Measurements from ENCODE around the gene ZFP1.

ZFP1 gene

DNA sequence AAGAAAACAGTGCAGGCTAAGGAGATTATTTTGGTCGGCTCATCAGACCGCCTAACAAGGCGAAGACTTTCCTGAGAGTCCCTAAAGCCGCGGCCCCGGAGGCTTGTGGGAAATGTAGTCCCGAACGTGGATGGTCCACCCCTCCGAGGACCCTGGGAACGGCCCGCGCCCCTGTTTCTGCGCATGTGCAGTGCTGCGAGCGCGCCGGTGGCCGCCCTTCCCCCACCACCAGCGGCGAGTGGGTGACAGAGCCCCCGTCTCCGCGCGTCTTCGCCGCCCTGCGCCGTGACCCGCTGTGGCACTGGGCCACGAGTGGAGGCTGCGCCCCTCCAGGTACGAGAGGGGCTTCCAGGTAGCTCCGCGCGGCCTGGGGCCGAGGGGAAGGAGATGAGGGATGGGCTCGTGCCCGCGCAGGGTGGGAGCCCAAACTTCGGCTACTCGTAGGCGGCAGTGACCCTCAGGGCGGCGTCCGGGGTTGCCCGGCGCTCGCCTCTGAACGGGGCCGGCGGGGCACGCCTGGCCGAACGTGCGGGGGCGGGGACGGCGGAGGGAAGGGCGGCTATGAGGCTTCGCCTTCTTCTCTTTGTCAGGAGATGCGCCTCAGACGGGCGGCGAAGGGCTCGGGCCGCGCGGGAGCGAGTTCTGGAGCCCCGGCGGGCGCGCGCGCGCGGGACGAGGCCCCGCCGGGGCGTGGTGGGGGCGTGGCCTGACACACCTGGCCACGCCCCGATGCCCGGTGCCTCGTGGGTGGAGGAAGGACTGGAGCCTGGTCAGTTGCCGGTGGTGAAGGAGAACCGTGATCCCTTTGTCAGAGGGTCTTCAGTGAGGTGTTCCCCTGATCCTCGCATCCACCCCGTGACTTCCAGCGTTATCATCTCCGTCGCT, at the start of gene ZFP1:
ZFP1 (plus strand) TSS at position 214 of the 885 bp plus-strand sequence. CDS start 4,428 bp downstream, outside the sequence.
- DNase-seq: peak; percentile 93

DNA sequence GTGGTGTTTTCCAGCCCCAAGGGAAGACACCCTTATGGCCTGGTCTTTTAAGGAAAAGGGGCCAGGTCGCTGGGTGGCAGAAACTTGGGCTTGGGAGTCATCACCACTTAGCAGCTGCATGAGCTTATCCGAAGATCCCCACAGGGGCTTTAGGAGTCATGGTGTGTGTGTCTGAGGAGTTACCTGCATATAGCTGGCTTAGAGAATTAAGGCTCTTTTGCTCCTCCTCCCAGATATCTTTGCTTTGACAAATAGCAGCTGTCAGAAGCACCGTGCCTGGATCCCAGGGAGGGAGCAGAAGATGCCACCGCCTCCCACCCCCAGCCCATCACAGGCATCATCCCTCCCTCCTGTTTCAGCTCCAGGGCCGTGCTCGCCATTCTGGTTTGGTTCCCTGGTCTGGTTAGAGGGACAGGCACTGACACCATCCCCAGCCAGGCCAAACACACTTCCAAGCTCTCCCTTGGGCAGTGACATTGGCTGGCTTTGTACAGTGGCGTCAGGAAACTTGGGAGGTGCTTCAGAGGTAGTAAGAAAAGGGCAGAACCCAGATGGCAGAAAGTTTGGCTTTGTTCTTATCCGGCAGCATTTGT, 49.2 kb upstream of the ZFP1 start:
- no peak for DNase-seq

DNA sequence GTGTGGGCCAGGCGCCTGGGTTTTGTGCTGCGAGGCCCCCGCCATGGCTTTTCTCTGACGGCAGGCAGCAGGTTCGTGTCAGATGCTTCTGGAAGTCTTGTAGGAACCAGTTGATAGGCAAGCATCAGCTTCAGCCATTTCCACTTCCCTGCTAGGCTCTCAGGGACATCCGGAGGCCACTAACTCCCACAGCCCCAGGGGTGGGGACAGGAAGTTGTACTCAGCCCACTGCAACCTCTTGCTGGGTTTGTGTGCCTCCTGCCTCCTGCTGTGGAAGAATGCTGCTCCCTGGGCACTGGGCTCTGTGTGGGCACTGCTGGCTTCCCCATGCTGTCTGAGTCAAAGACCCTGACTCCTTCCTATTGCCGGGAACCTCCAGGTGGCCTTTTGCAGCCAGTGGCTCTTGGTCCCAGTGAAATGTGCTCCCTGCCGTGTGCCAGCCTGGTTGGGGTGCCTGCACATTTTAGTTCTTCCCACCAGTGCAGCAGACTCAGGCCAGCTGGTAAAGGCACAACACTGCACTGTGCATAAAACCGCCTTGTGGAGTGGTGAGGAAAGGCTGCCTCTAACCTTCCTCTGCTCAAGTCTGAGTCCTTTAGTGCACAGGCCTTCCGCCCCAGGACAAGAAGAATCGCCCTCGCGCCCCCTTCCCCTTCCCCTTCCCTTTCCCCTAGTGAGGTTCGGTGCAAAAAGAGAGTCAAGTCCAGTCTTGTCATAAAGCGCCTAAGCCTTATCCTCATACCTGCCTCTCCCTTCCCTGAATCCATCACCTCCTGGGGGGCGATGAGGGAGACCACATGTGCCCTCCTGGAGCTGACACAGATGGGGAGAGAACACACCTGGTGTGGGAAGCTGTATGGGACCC, 48.4 kb upstream of the ZFP1 start:
- peak; percentile 35 for DNase-seq

DNA sequence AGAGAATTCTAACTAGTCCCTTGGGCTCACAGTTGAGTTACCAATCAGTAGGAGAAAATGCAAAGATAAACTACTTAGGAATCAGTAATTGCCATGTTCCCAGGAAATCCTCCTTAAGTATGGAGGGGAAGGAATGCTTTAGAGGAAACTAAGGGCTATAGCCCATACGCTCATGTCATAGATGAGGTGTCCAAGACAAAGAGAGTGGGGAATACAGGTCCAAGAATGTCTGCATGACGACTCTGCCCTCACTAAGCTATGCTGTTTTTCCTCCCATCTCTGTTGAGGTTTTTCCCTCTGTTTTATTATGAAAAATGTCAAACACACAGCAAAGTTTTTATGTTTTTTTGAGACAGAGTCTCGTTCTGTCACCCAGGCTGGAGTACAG, 47.7 kb upstream of the ZFP1 start:
- DNase-seq: no peak

DNA sequence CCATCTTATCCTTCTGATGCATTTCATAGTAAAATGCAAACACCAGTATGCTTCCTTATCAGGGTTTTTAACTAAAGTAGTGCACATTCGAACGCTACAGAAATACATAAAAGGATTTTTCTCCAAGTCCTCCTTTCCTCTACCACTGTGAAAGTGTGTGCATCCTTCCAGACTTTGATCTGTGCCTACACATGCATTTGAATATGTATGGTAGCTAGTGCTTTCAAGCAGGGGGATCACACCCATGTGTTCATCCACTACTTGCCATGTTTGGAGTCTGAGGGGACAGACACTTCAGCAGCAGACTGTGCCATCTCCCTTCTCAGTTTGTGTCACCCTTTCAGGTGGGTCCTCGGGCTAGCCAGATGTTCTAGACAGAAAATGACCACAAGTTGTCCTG, 46.7 kb upstream of the ZFP1 start:
- no peak for DNase-seq

DNA sequence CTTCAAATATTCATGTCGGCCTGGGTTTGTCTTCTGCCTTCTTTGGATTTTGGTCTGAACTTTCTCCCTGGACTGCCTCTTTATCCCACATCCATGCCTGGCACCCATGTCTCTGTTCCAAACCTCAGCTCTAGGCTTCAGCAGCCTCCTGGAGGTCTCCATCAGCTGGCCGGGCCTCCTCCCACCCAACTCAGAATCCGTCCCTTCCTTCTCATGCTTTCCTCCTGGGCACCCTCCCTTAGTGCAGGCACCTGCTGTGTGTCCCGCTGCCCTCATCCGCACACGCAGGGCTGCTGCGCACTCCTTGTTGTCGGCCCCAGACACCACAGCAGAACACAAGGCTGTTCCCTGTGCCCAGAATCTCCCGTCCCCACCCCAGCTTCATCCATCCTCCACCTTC, 45.7 kb upstream of the ZFP1 start:
- no peak for DNase-seq

DNA sequence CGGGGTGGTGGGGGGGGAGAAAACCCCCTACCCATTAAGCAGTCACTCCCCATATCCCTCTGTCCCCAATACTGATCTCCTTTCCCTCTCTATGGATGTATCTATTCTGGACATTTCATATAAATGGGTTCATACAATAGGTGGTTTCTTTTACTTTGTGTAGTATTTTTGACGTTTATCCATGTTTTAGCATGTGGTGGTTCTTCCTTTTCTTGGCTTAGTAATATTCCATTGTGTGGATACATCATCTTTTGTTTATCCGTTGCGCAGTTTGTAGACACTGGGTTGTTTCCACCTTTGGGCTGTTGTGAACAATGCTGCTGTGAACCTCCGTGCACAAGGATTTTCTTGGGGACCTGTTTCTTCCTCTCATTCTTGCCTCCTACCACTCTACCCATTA, 44.3 kb upstream of the ZFP1 start:
- DNase-seq: no peak

DNA sequence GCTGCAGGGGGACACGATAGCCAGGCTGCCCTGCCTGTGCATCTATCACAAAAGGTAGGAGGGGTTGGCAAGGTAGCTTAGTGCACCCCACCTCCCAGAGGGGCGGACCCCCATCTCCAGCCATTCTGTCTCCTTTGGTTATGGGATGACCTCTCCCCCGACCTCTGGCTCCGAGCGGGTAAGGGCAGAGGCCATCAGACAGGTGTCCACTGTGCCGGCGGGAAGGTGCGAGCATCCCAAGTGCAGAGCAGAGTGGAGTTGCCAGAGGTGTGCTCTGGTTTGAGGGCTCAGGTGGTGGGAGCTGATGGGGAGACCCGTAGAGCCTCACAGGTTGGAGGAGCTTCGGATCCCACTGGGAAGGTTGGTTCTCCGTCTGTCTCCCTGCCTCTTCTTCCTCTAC, 43.5 kb upstream of the ZFP1 start:
- no peak for DNase-seq

DNA sequence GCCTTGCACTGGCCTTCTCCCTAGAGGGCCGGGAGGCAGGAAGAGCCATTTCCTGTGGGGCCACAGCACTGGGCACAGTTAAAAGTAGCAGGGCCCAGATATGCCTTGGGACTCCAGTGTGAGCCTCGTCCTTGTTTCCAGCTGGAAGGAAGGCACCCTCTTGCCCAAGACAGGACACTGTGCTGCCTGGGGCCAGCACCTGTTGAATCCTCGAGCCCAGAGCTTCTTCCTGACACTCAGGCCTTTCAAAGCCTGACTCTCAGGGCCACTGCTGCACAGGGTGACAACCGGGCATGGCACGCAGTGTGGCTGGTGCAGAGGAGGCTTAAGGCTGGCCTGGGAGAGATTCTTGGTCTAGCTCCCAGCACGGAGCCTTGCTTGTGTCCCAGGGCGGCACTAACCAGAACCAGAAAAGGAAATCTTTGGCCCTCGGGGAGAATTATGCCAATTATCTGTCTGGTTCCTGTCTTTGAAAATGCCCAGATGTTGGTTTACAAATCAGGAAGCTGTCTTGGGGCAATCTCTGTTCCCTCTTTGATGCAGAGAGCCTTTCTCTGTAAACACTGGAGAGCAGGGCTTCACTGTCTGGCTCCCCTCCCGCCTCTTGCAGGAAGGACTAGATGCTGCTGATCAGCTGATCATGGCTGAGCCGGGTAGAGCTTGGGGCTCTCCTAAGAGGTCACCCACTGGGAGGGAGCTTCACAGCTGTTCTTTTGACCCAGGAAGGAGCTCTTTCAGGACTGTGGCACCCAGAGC, 42.8 kb upstream of the ZFP1 start:
- DNase-seq: peak; percentile 27

DNA sequence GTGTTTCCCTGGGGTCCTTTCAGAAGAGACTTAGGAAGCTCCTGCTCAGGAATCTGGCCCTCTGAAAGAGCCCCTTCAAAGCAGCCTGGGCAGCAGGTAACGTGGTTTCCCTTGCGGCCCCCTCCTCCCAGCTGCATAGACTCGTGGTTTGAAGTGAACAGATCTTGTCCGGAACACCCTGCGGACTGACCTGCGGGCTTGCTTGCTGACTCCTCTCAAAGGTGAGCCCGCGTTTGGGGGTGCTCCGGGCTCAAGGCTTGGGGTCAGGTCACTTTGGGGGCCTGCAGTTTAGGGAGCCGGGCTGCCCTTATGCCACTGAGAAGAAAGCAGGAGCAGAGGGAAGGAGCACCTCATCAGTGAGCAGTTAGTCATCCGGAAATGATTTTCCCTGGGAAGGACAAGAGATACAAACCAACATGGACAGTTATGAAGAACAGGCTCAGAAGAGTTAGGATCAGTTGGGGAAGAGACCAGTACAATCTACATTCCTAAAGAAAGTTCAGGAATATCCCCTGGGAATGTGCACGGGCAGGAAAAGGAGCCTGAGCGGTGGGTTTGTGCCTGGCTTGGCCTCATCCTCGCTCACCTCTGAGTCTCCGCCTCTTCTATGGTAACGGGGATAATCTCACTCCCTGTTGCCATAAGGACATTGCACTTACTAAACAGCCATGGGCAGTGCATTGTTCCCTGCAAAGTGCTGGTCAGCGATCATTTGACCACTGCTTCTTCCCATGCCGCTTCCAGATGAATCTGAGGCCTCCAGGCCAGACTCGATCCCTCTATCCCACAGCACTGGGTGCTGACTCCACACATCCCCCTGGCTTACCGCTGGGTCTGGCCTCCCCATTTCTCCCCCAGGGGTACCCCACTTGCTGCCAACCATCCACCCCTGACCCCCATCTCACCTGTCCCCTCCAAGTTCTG, 41.7 kb upstream of the ZFP1 start:
- DNase-seq: no peak

DNA sequence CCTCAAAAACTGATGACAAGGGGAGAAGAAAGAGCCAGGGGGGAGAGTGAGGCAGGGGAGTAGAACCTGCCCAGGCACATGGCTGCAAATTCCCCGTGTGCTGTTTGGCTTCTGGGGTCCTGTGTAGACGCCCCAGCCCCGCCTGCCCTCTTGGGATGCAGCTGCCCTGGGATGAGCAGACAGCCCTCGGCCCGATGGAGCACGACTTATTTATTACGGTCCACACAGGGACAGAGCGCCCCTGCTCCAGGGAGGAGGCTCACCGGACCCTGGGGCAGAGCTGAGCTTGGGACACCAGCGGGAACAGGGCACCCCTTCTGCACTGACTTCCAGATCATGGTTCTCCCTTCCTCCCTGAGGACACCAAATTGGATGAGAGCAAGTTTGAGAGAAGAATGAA, 40.8 kb upstream of the ZFP1 start:
- DNase-seq: no peak

DNA sequence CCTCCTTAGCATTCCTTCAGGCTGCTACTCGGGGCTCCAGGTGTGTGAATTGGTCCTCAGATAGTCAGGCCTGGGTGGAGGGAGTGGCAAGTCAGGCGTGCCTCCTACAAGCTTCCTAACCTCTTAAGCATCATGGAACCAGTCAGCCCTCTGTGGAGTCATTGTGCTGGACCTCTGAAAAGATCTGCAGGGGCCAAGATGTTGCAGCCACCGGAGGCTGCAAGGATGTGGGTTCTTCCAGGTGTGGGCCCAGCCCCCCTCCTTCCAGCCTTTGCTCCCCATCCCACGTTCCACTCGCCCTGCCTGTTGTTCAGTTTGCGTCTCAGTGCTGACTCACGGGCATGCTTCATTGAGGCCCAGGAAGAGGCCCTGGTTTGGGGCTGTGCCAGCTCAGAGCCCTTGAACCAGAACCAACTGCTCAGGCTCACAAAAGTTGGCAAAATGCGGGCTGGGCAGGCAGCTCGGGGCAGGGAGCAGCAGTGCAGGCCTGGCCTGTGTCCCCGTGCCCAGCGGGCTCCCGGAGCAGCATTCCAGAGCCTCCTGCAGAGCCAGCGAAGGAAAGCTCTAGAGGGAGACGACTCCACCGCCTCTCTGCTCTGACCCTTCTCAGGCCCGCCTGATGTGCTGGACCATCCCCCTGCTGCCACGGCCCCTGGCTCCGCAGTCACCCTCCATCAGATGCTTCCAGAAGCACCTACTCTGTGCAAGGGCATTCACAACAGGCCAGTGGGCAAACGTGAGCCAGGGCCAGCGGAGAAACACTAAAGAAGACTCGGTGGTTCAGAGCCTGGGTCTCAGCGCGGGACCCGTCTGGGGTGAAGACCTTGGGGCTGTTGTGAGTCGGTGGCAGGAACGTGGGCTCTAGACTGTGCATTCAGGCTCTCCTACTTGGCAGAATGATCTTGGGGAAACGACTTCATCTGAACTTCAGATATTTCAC, 39.3 kb upstream of the ZFP1 start:
- DNase-seq: peak; percentile 58

DNA sequence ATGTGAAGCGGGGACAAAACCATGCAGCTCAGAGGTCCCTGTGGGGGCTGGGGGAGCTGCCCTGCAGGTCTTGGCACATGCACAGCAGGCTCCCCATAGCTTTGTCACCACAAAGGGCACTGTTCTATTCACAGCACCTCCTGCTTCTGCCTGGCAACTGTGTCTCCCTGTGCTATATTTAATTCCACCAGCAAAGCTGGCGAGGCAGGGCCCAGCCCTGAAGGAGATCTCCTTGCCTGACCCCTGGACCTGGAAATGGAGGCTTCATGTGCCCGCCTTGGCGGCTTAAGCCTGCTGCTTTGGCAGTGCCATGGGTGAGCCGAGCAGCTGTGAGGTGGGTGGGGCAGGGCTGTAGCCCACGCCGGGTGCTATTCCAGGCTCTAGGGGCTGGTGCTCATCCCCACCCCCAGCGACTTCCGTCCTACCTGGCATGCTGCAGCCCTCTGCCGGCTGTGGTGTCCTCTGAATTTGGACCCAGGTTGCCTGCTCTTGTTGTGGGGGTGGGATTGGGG, 38.5 kb upstream of the ZFP1 start:
- no peak for DNase-seq

DNA sequence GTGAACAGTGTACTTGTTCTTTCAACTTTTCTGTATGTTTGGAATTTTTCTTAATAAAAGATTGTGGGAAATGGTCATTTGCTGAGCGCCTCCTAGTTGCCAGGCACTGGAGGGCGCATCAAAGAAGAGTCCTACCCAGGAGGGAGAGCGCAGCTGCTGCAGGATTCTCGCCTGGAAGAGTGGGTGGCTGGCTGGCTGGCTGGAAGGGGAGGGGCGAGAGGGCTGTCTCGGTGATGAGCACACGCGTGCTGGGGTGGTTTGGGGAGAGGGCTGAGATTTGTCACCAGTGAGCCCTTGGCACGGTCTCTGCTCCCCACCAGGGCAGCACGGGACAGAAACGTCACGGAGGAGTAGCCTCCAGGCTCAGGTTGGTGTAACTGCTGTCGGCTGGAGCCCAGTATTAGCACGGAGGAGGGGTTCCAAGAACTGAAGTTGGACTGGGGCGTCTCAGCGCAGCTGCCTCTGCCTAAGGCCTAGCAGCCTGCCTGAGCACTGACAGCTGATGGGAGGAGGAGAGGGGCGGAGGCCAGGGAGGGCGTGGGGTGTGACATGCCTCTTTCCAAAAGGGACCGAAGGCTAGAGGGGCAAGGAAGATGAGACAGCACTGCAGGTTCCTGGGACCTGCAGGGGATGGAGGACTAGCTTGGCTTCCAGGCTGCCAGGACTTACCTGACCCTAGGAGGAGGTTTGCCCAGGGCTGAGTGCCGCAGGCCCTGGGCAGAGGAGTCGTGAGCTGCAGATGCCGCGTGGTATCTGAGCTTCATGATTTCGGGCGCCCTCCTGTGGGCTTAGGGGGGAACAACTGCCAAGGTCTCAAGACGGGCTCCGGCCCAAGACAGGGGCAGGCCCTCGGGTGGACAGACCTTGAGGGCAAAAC, 37.4 kb upstream of the ZFP1 start:
- DNase-seq: peak; percentile 78

DNA sequence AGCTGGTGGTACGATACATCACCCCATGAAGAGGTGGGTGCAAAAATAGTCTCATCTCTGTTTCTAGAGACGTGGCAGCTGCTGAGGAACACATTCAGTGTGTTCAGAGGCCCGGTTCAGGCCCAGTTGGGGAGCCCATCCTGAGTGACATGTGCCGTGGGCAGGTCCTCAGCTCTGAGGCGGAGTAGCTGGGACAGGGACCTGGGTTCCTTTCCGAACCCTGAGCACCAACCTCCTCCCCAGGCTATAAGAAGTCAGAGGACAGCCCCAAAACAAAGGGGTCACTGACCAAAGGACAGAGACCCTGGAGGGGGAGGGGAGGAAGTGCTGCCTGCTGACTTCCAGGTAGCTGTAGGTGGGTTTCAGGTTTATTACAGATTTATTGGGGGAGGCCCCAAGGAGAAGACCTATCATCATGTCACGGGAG, 36.8 kb upstream of the ZFP1 start:
- DNase-seq: no peak

DNA sequence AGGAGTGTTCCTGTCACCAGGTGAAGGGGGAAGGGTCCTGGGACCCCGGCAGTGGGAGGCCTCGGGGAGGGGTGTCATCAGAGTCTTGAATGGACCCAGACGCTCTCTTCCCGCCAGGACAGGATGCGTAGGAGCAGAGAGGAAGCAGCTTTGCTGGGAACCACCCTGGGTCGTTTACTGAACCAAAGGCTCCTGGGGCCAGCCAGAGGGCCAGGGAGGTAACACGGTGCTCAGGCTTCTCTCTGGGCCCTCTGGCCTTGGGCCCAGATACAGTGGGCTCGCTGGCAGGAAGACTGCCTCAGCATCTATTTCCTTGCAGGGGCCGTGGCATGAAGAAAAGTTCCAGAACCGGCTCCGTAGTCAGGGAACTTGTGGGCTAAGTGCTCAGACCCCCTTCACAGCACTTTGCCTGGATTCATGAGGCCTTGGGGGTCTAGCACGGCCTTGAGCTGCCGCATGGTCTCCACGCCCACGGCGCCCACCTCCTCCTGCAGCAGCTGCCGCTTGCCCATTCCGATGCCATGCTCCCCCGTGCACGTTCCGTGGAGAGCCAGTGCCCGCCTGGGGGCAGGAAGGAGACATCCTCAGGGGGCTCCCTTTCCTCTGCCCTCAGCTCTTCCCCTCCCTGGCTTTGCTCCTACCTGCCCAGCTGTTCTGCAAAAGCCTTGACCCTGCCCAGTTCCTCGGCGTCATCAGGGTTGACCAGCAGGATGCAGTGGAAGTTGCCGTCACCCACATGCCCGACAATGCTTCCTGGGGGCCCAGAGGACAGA, 36.2 kb upstream of the ZFP1 start:
- no peak for DNase-seq

DNA sequence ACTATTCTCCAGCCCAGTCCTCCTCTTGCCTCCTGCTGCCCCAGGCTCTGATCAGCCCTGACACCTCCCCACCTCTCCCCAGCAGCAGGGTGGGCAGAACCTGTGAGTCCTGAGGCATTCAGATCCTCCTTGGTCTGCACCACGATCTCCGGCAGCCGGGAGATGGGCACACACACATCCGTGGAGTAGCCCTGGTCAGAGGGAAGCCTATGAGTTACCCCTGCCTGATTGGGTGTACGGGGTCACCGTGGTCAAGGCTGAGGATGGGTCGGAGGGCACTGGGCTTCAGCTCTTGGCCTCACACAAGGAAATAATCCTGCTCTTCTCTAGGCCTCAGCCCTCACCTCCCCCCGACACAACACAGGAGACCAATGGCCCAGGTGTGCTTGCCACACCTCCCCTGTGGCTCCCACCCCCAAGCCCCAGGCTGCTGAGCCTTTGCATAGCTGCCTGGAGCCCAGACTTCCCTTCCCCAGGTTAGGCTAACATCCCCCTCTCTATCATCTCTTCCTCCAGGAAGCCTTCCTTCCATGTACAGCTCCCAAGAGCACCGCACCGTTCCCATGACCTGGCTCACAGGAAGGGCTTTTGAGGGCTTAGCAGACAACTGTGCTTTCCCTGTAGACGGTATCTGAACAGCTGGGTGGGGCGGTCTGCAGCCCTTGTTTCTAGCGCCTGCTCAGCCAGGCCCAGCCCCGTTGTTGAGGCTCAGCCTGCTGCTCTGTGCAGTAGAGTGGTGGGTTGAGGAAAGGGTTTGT, 35.4 kb upstream of the ZFP1 start:
- DNase-seq: no peak
